Activated CD4-positive, alpha-beta T cell treated with anti-CD3 and anti-CD28 coated beads for 36 hours (primary cell): Measurements from ENCODE around the gene BACE1. TPM values are rescaled to one million over a fixed set of nuclear protein-coding genes. Genes with fewer than 3 reads are reported as not detected.
"Not testable (repeated sequence)": the region's sequence is repeated elsewhere in the genome, so short reads cannot be mapped to it uniquely, and the experiment has no call there.

ENCODE experiments used
- ATAC-seq: fragments of 200-7000 bp; cut with Tn5 transposase; one replicate; pipeline ENCODE4 v1.10.0; 2021; ENCODE audit warnings: mild to moderate bottlenecking, moderate library complexity
- CTCF ChIA-PET: fragments of 350-600 bp; sonication (Branson Sonifier 250); formaldehyde crosslinking; loops from one replicate; lab custom pipeline; 2021; ENCODE audit warnings: antibody characterized with exemption; lab: Charles Lee
- POLR2A ChIA-PET: fragments of 350-600 bp; sonication (Branson Sonifier 250); formaldehyde crosslinking; loops from one replicate; lab custom pipeline; 2021; ENCODE audit warnings: antibody characterized with exemption, inconsistent platforms; lab: Charles Lee
- DNase-seq: peaks from one replicate; pipeline ENCODE4 v3.0.0-alpha.2; 2020
- H3K27ac Mint-ChIP-seq: one replicate; pipeline ENCODE4 v1.8.0; 2021; ENCODE audit warnings: mixed read lengths
- H3K27me3 Mint-ChIP-seq: one replicate; pipeline ENCODE4 v1.8.0; 2021; ENCODE audit warnings: mixed read lengths
- H3K36me3 Mint-ChIP-seq: one replicate; pipeline ENCODE4 v1.8.0; 2021; ENCODE audit warnings: low read depth, mixed read lengths
- H3K4me1 Mint-ChIP-seq: one replicate; pipeline ENCODE4 v1.8.0; 2021; ENCODE audit warnings: mixed read lengths
- H3K4me3 Mint-ChIP-seq: one replicate; pipeline ENCODE4 v1.8.0; 2021; ENCODE audit warnings: mild to moderate bottlenecking, moderate library complexity, mixed read lengths
- H3K9me3 Mint-ChIP-seq: one replicate; pipeline ENCODE4 v1.8.0; 2021; ENCODE audit warnings: low read depth, mixed read lengths
- intact Hi-C, 2 experiments: fragments of 100-400 bp; cut with DNase I in 1 of 2; cut with micrococcal nuclease in 1 of 2; formaldehyde crosslinking; loops; one replicate each; pipeline versions ENCODE4 v1.14.2 to v1.15.1; 2022 to 2024; cut with DNase I, micrococcal nuclease
- total RNA-seq, 2 experiments: library from RNA; stranded (reverse); gene quantifications; one replicate each; pipeline ENCODE4 v1.2.3, GENCODE V29; 2021

Gene BACE1
- total RNA-seq, 2 experiments from 2014 or later, result 1.0 TPM

DNA sequence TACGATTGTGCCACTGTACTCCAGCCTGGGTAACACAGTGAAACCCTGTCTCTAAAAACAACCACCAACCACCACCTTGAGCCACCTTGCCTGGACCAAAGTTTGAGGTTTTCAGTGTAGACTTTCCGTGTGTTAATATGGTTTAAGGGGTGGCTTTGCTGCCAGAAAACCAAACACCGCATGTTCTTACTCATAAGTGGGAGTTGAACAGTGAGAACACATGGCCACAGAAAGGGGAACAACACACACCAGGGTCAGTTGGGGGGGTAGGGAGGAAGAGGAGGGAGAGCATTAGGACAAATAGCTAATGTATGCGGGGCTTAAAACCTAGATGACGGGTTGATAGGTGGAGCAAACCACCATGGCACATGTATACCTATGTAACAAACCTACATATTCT lies 43.9 kb downstream of the BACE1 start:
- H3K4me1 Mint-ChIP-seq, result not testable (repeated sequence)

DNA sequence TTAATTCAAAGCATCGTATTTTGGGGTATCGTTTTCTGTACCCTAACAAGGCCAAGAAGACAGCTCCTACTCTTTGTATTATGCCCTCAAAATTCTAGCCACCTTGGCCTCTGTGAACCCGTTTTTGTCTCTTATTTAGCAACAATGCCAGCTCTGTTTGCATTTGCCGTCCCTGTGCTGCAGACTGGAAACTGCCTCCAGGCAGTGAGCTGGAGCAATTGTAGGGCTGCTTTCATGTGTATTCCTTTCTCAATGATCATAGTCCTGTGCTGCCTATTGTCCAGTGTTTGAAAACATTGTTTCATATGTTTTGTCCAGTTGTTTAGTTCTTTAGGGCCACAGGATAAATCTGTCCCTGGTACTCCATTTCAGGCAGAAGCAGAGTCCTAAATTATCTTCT lies 44.8 kb downstream of the BACE1 start:
- ATAC-seq, result no peak

More for the DNA sequence above, 43.9 kb downstream of the BACE1 start:
- H3K27ac Mint-ChIP-seq, ATAC-seq, intact Hi-C loops, DNase-seq, CTCF ChIA-PET, H3K27me3 Mint-ChIP-seq, H3K9me3 Mint-ChIP-seq, H3K4me3 Mint-ChIP-seq: not testable (repeated sequence)
- POLR2A ChIA-PET, result interaction anchor here (0.7 kb wide), 1 partner anchor 1396 kb away, joined by 7 read pairs; no protein-coding TSS in a partner anchor
- H3K36me3 Mint-ChIP-seq, result peaks cover 22% of the 10 kb centered on the region

DNA sequence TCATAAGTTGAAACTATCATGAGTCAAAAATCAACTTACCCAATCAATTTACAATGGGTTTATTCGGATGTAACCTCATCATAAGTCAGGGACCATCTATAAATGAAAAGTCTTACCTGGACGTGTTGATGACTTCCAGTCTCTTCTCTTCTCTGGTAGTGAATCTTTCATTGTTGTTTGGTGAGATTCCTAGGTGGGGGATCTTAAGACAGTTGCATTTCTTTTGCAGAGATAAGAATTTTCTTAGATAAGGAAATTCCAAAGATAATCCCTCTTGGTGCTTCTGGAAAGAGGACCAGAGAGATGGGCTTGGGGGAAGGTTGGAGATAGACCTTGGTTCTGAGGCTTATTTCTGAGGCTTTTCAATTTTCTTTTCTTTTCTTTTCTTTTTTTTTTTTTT lies 46.2 kb downstream of the BACE1 start:
- Mint-ChIP-seq H3K27ac (no peak overlapping the region), H3K4me1 (peaks cover 2% of the 10 kb centered on the region), H3K27me3 (no peaks in the 10 kb centered on the region), H3K9me3 (no peaks in the 10 kb centered on the region), H3K36me3 (peaks cover 18% of the 10 kb centered on the region), H3K4me3 (no peak overlapping the region)
- DNase-seq (no peak), ATAC-seq (no peak)
- intact Hi-C loops, result no loop called here
- ChIA-PET POLR2A (no interaction called here), CTCF (no interaction called here)

More for the DNA sequence above, 44.8 kb downstream of the BACE1 start:
- Mint-ChIP-seq H3K27me3 (no peaks in the 10 kb centered on the region), H3K4me3 (no peak overlapping the region), H3K9me3 (no peaks in the 10 kb centered on the region), H3K4me1 (peaks cover 10% of the 10 kb centered on the region), H3K27ac (no peak overlapping the region), H3K36me3 (peaks cover 24% of the 10 kb centered on the region)
- ChIA-PET POLR2A (no interaction called here), CTCF (no interaction called here)
- intact Hi-C loops, result no loop called here
- DNase-seq, result no peak

DNA sequence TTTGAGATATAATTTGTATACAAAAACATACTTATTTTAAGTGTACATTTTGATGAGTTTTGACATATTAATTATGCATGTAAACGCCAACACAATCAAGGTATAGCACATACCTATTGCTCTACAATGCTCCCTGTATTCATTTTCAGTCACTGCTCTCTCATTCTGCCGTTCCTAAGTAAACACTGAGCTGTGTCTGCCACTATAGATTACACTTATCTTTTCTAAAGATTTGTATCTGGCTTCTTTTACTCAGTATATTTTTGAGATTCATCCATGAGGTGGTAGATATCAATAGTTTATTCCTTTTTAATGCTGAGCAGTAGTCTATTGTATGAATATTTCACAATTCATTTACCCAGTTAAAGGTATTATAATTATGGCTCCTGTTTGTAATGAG lies 50.3 kb downstream of the BACE1 start:
- POLR2A ChIA-PET, result no interaction called here
- H3K27ac Mint-ChIP-seq, result no peak overlapping the region
- H3K36me3 Mint-ChIP-seq, result peaks cover 12% of the 10 kb centered on the region
- H3K4me3 Mint-ChIP-seq, result no peak overlapping the region
- no peak for ATAC-seq
- CTCF ChIA-PET, result interaction anchor here (1.0 kb wide), 1 partner anchor 9 kb away, joined by 4 read pairs; no protein-coding TSS in a partner anchor
- DNase-seq, result no peak
- no peaks in the 10 kb centered on the region for H3K27me3 Mint-ChIP-seq
- no peaks in the 10 kb centered on the region for H3K4me1 Mint-ChIP-seq
- intact Hi-C loops, result no loop called here
- H3K9me3 Mint-ChIP-seq, result no peaks in the 10 kb centered on the region

DNA sequence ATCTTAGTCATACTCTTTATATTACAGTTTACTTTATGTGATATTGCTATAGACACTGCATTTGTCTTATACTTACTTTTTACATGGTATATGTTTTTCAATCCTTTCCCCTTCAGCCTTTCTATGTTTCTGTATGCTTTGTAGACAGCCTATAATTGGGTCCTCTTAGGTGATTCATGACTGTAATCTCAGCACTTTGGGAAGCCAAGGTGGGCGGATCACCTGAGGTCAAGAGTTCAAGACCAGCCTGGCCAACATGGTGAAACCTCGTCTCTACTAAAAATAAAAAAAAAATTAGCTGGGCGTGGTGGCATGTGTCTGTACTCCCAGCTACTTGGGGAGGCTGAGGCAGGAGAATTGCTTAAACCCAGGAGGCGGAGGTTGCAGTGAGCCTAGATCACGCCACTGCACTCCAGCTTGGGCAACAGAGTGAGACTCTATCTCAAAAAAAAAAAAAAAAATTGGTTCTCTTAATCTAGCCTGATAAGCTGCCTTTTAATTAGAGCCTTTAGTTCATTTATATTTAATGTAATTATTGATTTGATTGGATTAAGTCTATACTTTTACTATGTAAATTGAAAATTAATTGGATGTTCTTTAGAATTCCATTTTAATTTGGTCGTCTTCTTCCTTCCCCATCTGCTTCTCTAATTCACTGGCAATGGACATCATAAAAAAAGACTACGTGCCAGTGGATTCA lies 51.3 kb downstream of the BACE1 start:
- ATAC-seq, H3K4me1 Mint-ChIP-seq, DNase-seq, POLR2A ChIA-PET, H3K27ac Mint-ChIP-seq, intact Hi-C loops, H3K9me3 Mint-ChIP-seq, H3K4me3 Mint-ChIP-seq, H3K27me3 Mint-ChIP-seq: not testable (repeated sequence)
- peaks cover 14% of the 10 kb centered on the region for H3K36me3 Mint-ChIP-seq
- CTCF ChIA-PET, result interaction anchor here (1.0 kb wide), 1 partner anchor 8 kb away, joined by 4 read pairs; no protein-coding TSS in a partner anchor

DNA sequence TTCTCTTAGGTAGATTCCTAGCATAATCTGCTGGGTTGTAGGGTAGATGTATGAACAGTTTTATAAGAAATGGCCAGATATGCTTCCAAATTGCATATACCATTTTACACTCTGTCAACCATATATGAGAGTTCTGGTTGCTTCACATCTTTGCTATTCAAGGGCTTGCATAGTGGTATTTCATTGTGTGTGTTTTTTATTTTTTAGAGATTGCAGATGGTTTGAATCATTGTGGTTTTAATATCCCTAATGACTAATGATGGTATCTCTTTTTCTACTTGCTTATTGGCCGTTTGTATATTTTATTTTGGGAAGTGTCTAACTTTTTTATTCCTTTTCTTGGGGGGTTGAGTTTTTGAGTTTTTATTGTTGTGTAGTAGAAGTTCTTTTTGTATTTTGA lies 56.6 kb downstream of the BACE1 start:
- ChIA-PET POLR2A (no interaction called here), CTCF (interaction anchor here (0.7 kb wide), 1 partner anchor 1155 kb away, joined by 3 read pairs; no protein-coding TSS in a partner anchor)
- H3K27me3 Mint-ChIP-seq, result no peaks in the 10 kb centered on the region
- DNase-seq, result no peak
- no peak for ATAC-seq
- peaks cover 8% of the 10 kb centered on the region for H3K4me1 Mint-ChIP-seq
- H3K27ac Mint-ChIP-seq, result no peak overlapping the region
- H3K9me3 Mint-ChIP-seq, result no peaks in the 10 kb centered on the region
- intact Hi-C loops, result no loop called here
- no peak overlapping the region for H3K4me3 Mint-ChIP-seq
- H3K36me3 Mint-ChIP-seq, result peaks cover 13% of the 10 kb centered on the region

DNA sequence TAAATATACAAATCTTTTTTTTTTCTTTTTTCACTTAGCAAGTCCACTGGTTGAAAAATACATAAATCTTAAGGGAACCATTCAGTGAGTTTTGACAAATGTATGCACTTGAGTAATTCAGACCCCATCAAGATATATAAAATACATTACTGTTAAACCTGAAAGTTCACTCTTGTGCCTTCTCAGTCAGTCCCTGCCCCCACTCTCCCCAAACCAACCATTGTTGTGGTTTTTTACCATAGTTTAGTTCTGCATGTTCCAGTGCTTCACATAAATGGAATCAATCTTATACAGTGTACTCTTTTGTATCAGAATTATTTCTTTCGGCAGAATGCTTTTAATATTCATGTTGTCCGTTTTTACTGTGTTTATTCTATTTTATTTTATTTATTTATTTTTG lies 57.5 kb downstream of the BACE1 start:
- intact Hi-C loops, result no loop called here
- DNase-seq (no peak), ATAC-seq (no peak)
- Mint-ChIP-seq H3K27me3 (no peaks in the 10 kb centered on the region), H3K27ac (no peak overlapping the region), H3K36me3 (peaks cover 15% of the 10 kb centered on the region), H3K4me1 (peaks cover 8% of the 10 kb centered on the region), H3K4me3 (no peak overlapping the region), H3K9me3 (no peaks in the 10 kb centered on the region)
- CTCF ChIA-PET, result no interaction called here
- POLR2A ChIA-PET, result no interaction called here

DNA sequence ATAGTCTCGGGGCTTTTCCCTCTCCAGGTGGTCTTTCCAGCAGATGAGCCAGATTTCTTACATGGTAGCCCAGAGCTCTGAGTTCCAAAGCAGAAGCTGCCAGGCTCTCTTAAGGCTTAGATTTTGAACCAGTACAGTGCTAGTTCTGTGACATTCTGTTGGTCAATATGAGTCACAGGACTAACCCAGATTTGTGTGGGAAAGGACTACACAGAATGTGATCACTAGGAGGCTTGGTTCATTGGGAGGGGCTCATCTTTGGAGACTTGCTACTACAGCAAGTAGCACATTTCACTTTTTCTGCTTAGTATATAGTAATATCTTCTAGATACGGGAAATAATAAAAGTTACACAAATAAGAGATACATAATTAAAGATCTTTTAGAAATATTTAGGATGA lies 59.5 kb downstream of the BACE1 start:
- Mint-ChIP-seq H3K27me3 (no peaks in the 10 kb centered on the region), H3K9me3 (no peaks in the 10 kb centered on the region), H3K4me1 (peaks cover 8% of the 10 kb centered on the region), H3K4me3 (no peak overlapping the region), H3K27ac (no peak overlapping the region), H3K36me3 (peaks cover 17% of the 10 kb centered on the region)
- CTCF ChIA-PET, result interaction anchor here (0.8 kb wide), 1 partner anchor 9 kb away, joined by 4 read pairs; no protein-coding TSS in a partner anchor
- ATAC-seq, result peak; percentile 44
- intact Hi-C loops, result no loop called here
- POLR2A ChIA-PET, result interaction anchor here (0.7 kb wide), 1 partner anchor 726 kb away, joined by 3 read pairs; no protein-coding TSS in a partner anchor
- DNase-seq, result no peak

DNA sequence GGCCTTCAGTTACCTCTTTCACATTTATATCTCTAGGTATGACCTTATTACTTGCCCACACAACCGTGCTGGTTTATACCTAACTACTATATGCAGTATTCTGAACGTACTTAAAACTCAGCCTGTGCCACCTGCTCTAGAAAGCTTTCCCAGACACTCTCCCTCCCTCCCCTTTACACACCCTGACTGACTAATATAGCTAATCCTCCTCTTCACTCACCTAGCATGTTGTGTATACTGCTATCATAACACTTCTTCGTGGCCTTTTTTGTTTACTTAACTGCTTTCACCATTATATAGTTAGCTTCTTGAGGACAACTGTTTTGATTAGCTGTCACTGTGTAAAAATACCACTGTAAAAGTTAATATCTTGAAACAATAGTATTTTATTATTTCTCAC lies 60.1 kb downstream of the BACE1 start:
- ChIA-PET CTCF (no interaction called here), POLR2A (no interaction called here)
- H3K9me3 Mint-ChIP-seq, result no peaks in the 10 kb centered on the region
- no peak overlapping the region for H3K4me3 Mint-ChIP-seq
- no peak for ATAC-seq
- peaks cover 18% of the 10 kb centered on the region for H3K36me3 Mint-ChIP-seq
- no peaks in the 10 kb centered on the region for H3K27me3 Mint-ChIP-seq
- DNase-seq, result no peak
- intact Hi-C loops, result no loop called here
- H3K27ac Mint-ChIP-seq, result no peak overlapping the region
- peaks cover 8% of the 10 kb centered on the region for H3K4me1 Mint-ChIP-seq

DNA sequence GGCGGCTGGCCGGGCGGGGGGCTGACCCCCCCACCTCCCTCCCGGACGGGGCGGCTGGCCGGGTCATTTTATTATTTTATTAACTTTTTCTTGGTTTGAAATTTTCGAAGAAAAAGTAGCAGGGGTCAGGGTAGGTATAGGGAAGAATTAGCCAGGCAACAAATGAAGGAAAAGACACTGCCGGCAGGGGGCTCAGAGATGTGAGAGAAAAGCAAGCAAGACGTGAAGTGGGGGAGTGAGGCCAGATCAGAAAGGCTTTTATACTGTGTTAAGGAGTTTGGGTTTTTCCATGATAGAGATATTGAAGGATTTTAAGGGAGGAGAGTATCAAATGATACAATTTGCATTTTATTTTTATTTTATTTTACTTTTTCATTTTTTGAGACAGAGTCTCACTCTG lies 64.5 kb downstream of the BACE1 start:
- H3K27me3 Mint-ChIP-seq, result no peaks in the 10 kb centered on the region
- ATAC-seq (no peak), DNase-seq (no peak)
- no peak overlapping the region for H3K4me3 Mint-ChIP-seq
- no peaks in the 10 kb centered on the region for H3K9me3 Mint-ChIP-seq
- ChIA-PET POLR2A (no interaction called here), CTCF (no interaction called here)
- H3K27ac Mint-ChIP-seq, result no peak overlapping the region
- H3K36me3 Mint-ChIP-seq, result peaks cover 21% of the 10 kb centered on the region
- intact Hi-C loops, result no loop called here
- peaks cover 7% of the 10 kb centered on the region for H3K4me1 Mint-ChIP-seq

DNA sequence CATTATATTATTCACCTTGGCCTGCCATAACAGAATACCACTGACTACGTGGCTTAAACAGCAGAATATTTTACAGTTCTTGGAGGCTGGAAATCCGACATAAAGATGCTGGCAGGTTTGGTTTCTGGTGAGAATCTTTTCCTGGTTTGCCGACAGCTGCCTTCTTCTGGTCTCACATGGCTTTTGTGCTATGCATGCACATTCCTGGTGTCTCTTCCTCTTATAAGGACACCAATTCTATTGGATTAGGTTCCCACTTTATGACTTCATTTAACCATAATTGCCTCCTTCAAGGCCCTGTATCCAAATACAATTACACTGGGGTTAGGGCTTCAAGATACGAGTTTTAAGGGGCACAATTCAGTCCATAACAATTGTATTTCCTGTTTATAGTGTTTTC lies 66.5 kb downstream of the BACE1 start:
- ChIA-PET POLR2A (no interaction called here), CTCF (no interaction called here)
- H3K4me3 Mint-ChIP-seq, result no peak overlapping the region
- H3K27me3 Mint-ChIP-seq, result no peaks in the 10 kb centered on the region
- H3K27ac Mint-ChIP-seq, result no peak overlapping the region
- no peaks in the 10 kb centered on the region for H3K9me3 Mint-ChIP-seq
- H3K36me3 Mint-ChIP-seq, result peaks cover 33% of the 10 kb centered on the region
- no peak for ATAC-seq
- intact Hi-C loops, result no loop called here
- H3K4me1 Mint-ChIP-seq, result no peaks in the 10 kb centered on the region
- DNase-seq, result no peak

DNA sequence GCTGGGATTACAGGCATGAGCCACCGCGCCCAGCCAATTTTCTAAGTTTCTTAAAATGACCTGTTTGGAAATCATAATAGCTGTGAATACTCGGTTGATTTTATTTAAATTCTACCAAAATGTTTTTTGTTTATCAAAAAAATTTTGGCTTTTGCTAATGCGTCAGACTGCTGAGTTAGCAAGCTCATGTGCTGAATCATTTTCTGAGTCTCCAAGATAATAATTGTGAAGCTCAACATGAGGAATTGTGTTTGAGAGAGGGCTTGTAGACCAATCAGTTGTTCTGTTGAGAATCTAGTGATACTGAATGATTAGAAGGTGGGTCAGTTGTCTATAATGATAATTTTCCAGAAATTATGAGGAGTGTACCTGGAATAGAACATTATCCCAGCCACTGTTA lies 67.7 kb downstream of the BACE1 start:
- intact Hi-C loops, result no loop called here
- Mint-ChIP-seq H3K27ac (no peak overlapping the region), H3K9me3 (no peaks in the 10 kb centered on the region), H3K4me3 (no peak overlapping the region), H3K36me3 (peaks cover 34% of the 10 kb centered on the region), H3K27me3 (no peaks in the 10 kb centered on the region), H3K4me1 (no peaks in the 10 kb centered on the region)
- ATAC-seq, result no peak
- DNase-seq, result no peak
- POLR2A ChIA-PET, result no interaction called here
- CTCF ChIA-PET, result interaction anchor here (0.7 to 1.1 kb wide), 2 partner anchors 11 to 22 kb away, joined by 3 read pairs; no protein-coding TSS in a partner anchor
